CD14-positive monocyte (primary cell): Measurements from ENCODE around the gene ANO5. TPM values are rescaled to one million over a fixed set of nuclear protein-coding genes. Genes with fewer than 3 reads are reported as not detected.

Experiments
- DNase-seq, 3 donors: peaks; one replicate each; pipeline ENCODE4 v3.0.0-alpha.2; 2011 to 2022
- H2AFZ ChIP-seq: 2 replicates; pipeline ENCODE4 v1.6.0; 2012; ENCODE audit warnings: mild to moderate bottlenecking, low read depth, low read length, inconsistent platforms; ENCODE audit not compliant: insufficient read depth, poor library complexity, severe bottlenecking
- H3K27ac ChIP-seq, 2 donors: 1 replicate in 1 of 2; 2 replicates in 1 of 2; pipeline ENCODE4 v1.5.1; 2012 to 2013; ENCODE audit warnings: low read length in 2 of 2, control low read depth in 1 of 2, inconsistent platforms in 1 of 2, low read depth in 1 of 2, mild to moderate bottlenecking in 1 of 2
- H3K27me3 ChIP-seq, 2 donors: one replicate each; pipeline versions ENCODE4 v1.6.0 to v1.6.1; 2011 to 2013; ENCODE audit warnings: low read length in 2 of 2; ENCODE audit not compliant: control insufficient read depth in 2 of 2, insufficient read depth in 2 of 2
- H3K36me3 ChIP-seq, 2 donors: replicated peaks in 1 of 2; 1 replicate in 1 of 2; 2 replicates in 1 of 2; pipeline versions ENCODE4 v1.5.1 to v1.6.1; 2012 to 2013; ENCODE audit warnings: low read length in 2 of 2, control low read depth in 1 of 2, inconsistent platforms in 1 of 2, mild to moderate bottlenecking in 1 of 2; ENCODE audit not compliant: insufficient read depth in 2 of 2, control insufficient read depth in 1 of 2
- H3K4me1 ChIP-seq, 2 donors: 1 replicate in 1 of 2; 2 replicates in 1 of 2; pipeline versions ENCODE4 v1.5.1 to v1.6.1; 2012 to 2013; ENCODE audit warnings: low read length in 2 of 2, control low read depth in 1 of 2, inconsistent platforms in 1 of 2, mild to moderate bottlenecking in 1 of 2, moderate library complexity in 1 of 2; ENCODE audit not compliant: insufficient read depth in 2 of 2, control insufficient read depth in 1 of 2
- H3K4me2 ChIP-seq: replicated peaks from 2 replicates; pipeline ENCODE3; 2012; ENCODE audit warnings: low read length, moderate library complexity, mild to moderate bottlenecking; ENCODE audit not compliant: poor library complexity, severe bottlenecking; ENCODE audit errors: extremely low read depth
- H3K4me3 ChIP-seq, 3 experiments: fragments of 200-600 bp in 1 of 3; sonication (generic) in 1 of 3; replicated peaks in 1 of 3; 1 replicate in 2 of 3; 2 replicates in 1 of 3; pipeline ENCODE4 v1.5.1; 2011 to 2013; ENCODE audit warnings: low read length in 3 of 3, mild to moderate bottlenecking in 3 of 3, control low read depth in 2 of 3, low read depth in 2 of 3, inconsistent platforms in 1 of 3, moderate library complexity in 1 of 3
- H3K79me2 ChIP-seq: 2 replicates; pipeline ENCODE4 v1.6.0; 2012; ENCODE audit warnings: mild to moderate bottlenecking, control low read depth, inconsistent platforms, low read length, moderate library complexity; ENCODE audit not compliant: insufficient read depth
- H3K9ac ChIP-seq: 2 replicates; pipeline ENCODE4 v1.6.0; 2017; ENCODE audit warnings: low read length, mild to moderate bottlenecking; ENCODE audit not compliant: insufficient read depth, poor library complexity, severe bottlenecking
- H3K9me3 ChIP-seq, 2 donors: replicated peaks in 1 of 2; 1 replicate in 1 of 2; 2 replicates in 1 of 2; pipeline versions ENCODE4 v1.5.1 to v1.6.1; 2012 to 2013; ENCODE audit warnings: low read length in 2 of 2, control low read depth in 1 of 2; ENCODE audit not compliant: control insufficient read depth in 1 of 2, insufficient read depth in 1 of 2
- H4K20me1 ChIP-seq: 2 replicates; pipeline ENCODE4 v1.6.0; 2012; ENCODE audit warnings: mild to moderate bottlenecking, low read length, control low read depth, moderate library complexity; ENCODE audit not compliant: insufficient read depth
- H3K27ac Mint-ChIP-seq, 7 donors: one replicate each; pipeline ENCODE4 v1.8.0; 2020; ENCODE audit warnings: mild to moderate bottlenecking in 7 of 7, mixed read lengths in 7 of 7, moderate library complexity in 6 of 7, inconsistent platforms in 2 of 7
- H3K27me3 Mint-ChIP-seq, 3 donors: one replicate each; pipeline ENCODE4 v1.8.0; 2021 to 2022; ENCODE audit warnings: low read depth in 3 of 3, mild to moderate bottlenecking in 3 of 3, mixed read lengths in 3 of 3, moderate library complexity in 3 of 3, inconsistent platforms in 1 of 3
- H3K36me3 Mint-ChIP-seq, 2 donors: one replicate each; pipeline ENCODE4 v1.8.0; 2020; ENCODE audit warnings: mixed read lengths in 2 of 2, inconsistent platforms in 1 of 2, mild to moderate bottlenecking in 1 of 2
- H3K4me1 Mint-ChIP-seq: one replicate; pipeline ENCODE4 v1.8.0; 2020; ENCODE audit warnings: mild to moderate bottlenecking, mixed read lengths
- H3K4me3 Mint-ChIP-seq, 2 donors: one replicate each; pipeline ENCODE4 v1.8.0; 2020; ENCODE audit warnings: mild to moderate bottlenecking in 2 of 2, mixed read lengths in 2 of 2, moderate library complexity in 1 of 2
- H3K9me3 Mint-ChIP-seq, 7 donors: one replicate each; pipeline ENCODE4 v1.8.0; 2020 to 2022; ENCODE audit warnings: mixed read lengths in 7 of 7, mild to moderate bottlenecking in 6 of 7, moderate library complexity in 6 of 7, inconsistent platforms in 2 of 7
- WGBS: methylation state at CpG from one replicate; pipeline ENCODE4 v1.1.5; 2013; ENCODE audit warnings: missing lambda C conversion rate; ENCODE audit not compliant: insufficient coverage; 5-methylcytosine and 5-hydroxymethylcytosine counted together
- intact Hi-C, 2 donors: fragments of 100-400 bp; cut with micrococcal nuclease; formaldehyde crosslinking; loops; one replicate each; pipeline versions ENCODE4 v1.15.0 to v1.15.1; 2023
- polyA plus RNA-seq, 3 donors: library from polyadenylated mRNA; depleted of rRNA in 1 of 3; unstranded in 2 of 3; stranded (reverse) in 1 of 3; fragments of 300-500 nt in 2 of 3; fragments of >200 nt in 1 of 3; fragmentation: Illumina TruSeq in 2 of 3; gene quantifications; 1 replicate in 2 of 3; 2 replicates in 1 of 3; pipeline ENCODE4 v1.2.3, GENCODE V29; 2012 to 2021
- TF ChIP-seq, protein P1 (sequence below): fragments of 200-600 bp; IDR thresholded peaks from one replicate; pipeline ENCODE4 v1.8.0; 2022; ENCODE audit warnings: antibody characterized with exemption, mild to moderate bottlenecking

The ANO5 gene
- polyA plus RNA-seq, 3 donors: 1.0 to 1.4 (median 1.1) TPM

DNA sequence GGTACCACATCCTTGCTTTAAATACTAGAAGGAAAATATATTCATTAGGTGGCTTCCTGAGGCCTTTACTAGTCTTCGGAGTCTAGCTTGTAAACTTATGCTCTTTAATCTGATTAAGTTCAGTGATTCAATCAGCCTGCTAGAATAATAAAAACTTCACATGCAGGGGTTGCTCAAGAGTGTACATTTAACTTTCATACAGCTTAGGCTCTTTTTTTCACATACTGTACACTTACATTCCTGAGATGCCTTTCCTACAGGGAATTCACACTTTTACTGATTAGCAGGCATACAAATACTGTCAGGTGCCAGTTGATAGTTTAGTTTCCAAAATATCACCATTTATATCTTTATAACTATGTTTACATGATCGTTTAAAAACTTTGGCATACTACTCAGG, 3.2 kb upstream of the ANO5 start:
- no peak overlapping the region for H2AFZ ChIP-seq
- H3K27ac Mint-ChIP-seq: no peak overlapping the region
- no peak overlapping the region for H3K4me3 ChIP-seq
- peaks cover 1% of the 10 kb centered on the region for H4K20me1 ChIP-seq
- whole genome bisulfite sequencing: no CpG with 5 or more reads among the region's 2 CpGs
- intact Hi-C loops: no loop called here
- peaks cover 3% of the 10 kb centered on the region for H3K79me2 ChIP-seq
- H3K4me1 Mint-ChIP-seq: peaks cover 24% of the 10 kb centered on the region
- H3K27ac ChIP-seq: no peak overlapping the region
- H3K4me3 Mint-ChIP-seq: no peak overlapping the region
- H3K4me1 ChIP-seq: peaks cover 19 to 22% of the 10 kb centered on the region in 2 donors
- no peaks in the 10 kb centered on the region for H3K9me3 ChIP-seq
- no peaks in the 10 kb centered on the region for H3K36me3 Mint-ChIP-seq
- H3K27me3 ChIP-seq: peaks cover 3 to 8% of the 10 kb centered on the region in 2 donors
- H3K27me3 Mint-ChIP-seq: peaks cover 13 to 22% (median 13%) of the 10 kb centered on the region in 3 donors
- no peaks in the 10 kb centered on the region for H3K36me3 ChIP-seq
- peaks cover 0 to 4% (median 3%) of the 10 kb centered on the region in 7 donors for H3K9me3 Mint-ChIP-seq
- no peak for DNase-seq
- H3K9ac ChIP-seq: no peak overlapping the region
- H3K4me2 ChIP-seq: no peak overlapping the region
- TF ChIP-seq, protein P1, sequence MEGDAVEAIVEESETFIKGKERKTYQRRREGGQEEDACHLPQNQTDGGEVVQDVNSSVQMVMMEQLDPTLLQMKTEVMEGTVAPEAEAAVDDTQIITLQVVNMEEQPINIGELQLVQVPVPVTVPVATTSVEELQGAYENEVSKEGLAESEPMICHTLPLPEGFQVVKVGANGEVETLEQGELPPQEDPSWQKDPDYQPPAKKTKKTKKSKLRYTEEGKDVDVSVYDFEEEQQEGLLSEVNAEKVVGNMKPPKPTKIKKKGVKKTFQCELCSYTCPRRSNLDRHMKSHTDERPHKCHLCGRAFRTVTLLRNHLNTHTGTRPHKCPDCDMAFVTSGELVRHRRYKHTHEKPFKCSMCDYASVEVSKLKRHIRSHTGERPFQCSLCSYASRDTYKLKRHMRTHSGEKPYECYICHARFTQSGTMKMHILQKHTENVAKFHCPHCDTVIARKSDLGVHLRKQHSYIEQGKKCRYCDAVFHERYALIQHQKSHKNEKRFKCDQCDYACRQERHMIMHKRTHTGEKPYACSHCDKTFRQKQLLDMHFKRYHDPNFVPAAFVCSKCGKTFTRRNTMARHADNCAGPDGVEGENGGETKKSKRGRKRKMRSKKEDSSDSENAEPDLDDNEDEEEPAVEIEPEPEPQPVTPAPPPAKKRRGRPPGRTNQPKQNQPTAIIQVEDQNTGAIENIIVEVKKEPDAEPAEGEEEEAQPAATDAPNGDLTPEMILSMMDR: no peak

DNA sequence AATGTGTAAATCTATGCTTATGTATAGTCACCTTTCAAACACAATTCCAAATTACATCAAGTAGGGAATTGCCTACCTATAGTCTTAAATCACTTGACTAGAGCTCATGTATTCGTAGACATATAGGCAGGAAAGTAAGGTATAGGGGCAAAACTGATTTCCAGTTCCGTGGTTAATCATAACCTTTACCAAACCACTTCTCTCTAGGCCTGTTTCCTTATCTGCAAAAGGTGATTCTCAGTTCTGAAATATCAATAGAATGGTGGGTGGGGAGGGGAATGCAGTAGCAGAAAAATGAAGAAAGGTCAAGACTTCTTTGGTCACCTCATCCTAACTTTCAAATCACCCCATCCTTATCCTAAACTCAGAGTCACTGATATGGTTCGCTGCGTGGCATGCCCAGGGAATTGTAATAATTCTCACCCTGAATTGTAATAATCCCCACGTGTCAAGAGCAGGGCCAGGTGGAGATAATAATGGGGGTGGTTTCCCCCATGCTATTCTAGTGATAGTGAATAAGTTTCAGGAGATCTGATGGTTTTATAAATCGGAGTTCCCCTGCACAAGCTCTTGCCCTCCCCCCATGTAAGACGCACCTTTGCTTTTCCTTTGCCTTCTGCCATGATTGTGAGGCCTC, 1.9 kb upstream of the ANO5 start:
- Histone ChIP-seq H4K20me1 (peaks cover 4% of the 10 kb centered on the region), H3K27me3 (peaks cover 3 to 8% of the 10 kb centered on the region in 2 donors), H3K4me1 (peaks cover 19 to 26% of the 10 kb centered on the region in 2 donors), H3K36me3 (no peaks in the 10 kb centered on the region), H3K79me2 (peaks cover 6% of the 10 kb centered on the region), H3K4me2 (no peak overlapping the region), H2AFZ (no peak overlapping the region), H3K4me3 (no peak overlapping the region), H3K9me3 (no peaks in the 10 kb centered on the region), H3K27ac (no peak overlapping the region), H3K9ac (no peak overlapping the region)
- H3K4me3 Mint-ChIP-seq: no peak overlapping the region
- peaks cover 0 to 4% (median 3%) of the 10 kb centered on the region in 7 donors for H3K9me3 Mint-ChIP-seq
- H3K27me3 Mint-ChIP-seq: peaks cover 12 to 22% (median 13%) of the 10 kb centered on the region in 3 donors
- H3K36me3 Mint-ChIP-seq: no peaks in the 10 kb centered on the region
- no peak for DNase-seq
- no peak overlapping the region for H3K27ac Mint-ChIP-seq
- intact Hi-C loops: no loop called here
- peaks cover 28% of the 10 kb centered on the region for H3K4me1 Mint-ChIP-seq
- WGBS: 100% methylated on average over 1 of the region's 7 CpGs
- TF ChIP-seq, protein P1: no peak
